Raji (cell line): ENCODE measurements around the gene GIPC3.

Experiments used
- POLR2A ChIP-seq: IDR thresholded peaks from 2 replicates; pipeline ENCODE4 v1.6.1; 2011; ENCODE audit warnings: low read depth, low read length, control low read depth; ENCODE audit not compliant: insufficient read depth

The GIPC3 gene

GRCh38 chr19:3545669-3546034, 39.6 kb upstream of the GIPC3 start:
- no peak for TF ChIP-seq POLR2A

GRCh38 chr19:3546119-3546518, 39.2 kb upstream of the GIPC3 start:
- TF ChIP-seq POLR2A: no peak

GRCh38 chr19:3547301-3547731, 38.0 kb upstream of the GIPC3 start:
- no peak for TF ChIP-seq POLR2A

GRCh38 chr19:3547767-3548282, 37.5 kb upstream of the GIPC3 start:
- no peak for TF ChIP-seq POLR2A

- no peak for TF ChIP-seq POLR2A
These were observed 36.7 kb upstream of the GIPC3 start for GRCh38 chr19:3548606-3549005.

GRCh38 chr19:3549816-3550215, 35.5 kb upstream of the GIPC3 start:
- TF ChIP-seq POLR2A: no peak

GRCh38 chr19:3550947-3551791, 34.1 kb upstream of the GIPC3 start:
- TF ChIP-seq POLR2A: no peak

GRCh38 chr19:3551792-3552095, 33.5 kb upstream of the GIPC3 start:
- no peak for TF ChIP-seq POLR2A

GRCh38 chr19:3554254-3555083, 30.8 kb upstream of the GIPC3 start:
- no peak for TF ChIP-seq POLR2A

- TF ChIP-seq POLR2A: no peak
These were observed 29.4 kb upstream of the GIPC3 start for GRCh38 chr19:3555653-3556422.

GRCh38 chr19:3556423-3556977, 28.8 kb upstream of the GIPC3 start:
- no peak for TF ChIP-seq POLR2A

GRCh38 chr19:3556978-3557460, 28.3 kb upstream of the GIPC3 start:
- no peak; the same call in 1 of the 2 replicates for TF ChIP-seq POLR2A

GRCh38 chr19:3557461-3558248, 27.6 kb upstream of the GIPC3 start, which contains the start of gene MFSD12:
MFSD12 (minus strand) TSS chr19:3557586; CDS start chr19:3557403, 183 bp downstream.
- TF ChIP-seq POLR2A: peak; percentile 67

GRCh38 chr19:3563709-3564524, 21.4 kb upstream of the GIPC3 start:
- TF ChIP-seq POLR2A: no peak

GRCh38 chr19:3565139-3565538, 20.1 kb upstream of the GIPC3 start:
- no peak for TF ChIP-seq POLR2A
